HFFc6 (cell line): ENCODE measurements around the gene UNC5B. TPM values are rescaled to one million over a fixed set of nuclear protein-coding genes. Genes with fewer than 3 reads are reported as not detected.

ENCODE experiments used
- DNase-seq: peaks from one replicate; pipeline ENCODE4 v3.0.0-alpha.2; 2018
- H3K27ac Mint-ChIP-seq: 2 replicates; pipeline ENCODE4 v1.8.0; 2020; ENCODE audit warnings: mild to moderate bottlenecking, mixed read lengths
- H3K27me3 Mint-ChIP-seq: 2 replicates; pipeline ENCODE4 v1.8.0; 2021; ENCODE audit warnings: mild to moderate bottlenecking, moderate library complexity, mixed read lengths; ENCODE audit not compliant: insufficient read depth
- H3K36me3 Mint-ChIP-seq: 2 replicates; pipeline ENCODE4 v1.8.0; 2021; ENCODE audit warnings: low read depth, mixed read lengths
- H3K4me1 Mint-ChIP-seq: 2 replicates; pipeline ENCODE4 v1.8.0; 2020; ENCODE audit warnings: low read depth, mixed read lengths
- H3K4me3 Mint-ChIP-seq: 2 replicates; pipeline ENCODE4 v1.8.0; 2020; ENCODE audit warnings: mild to moderate bottlenecking, moderate library complexity, mixed read lengths
- H3K9me3 Mint-ChIP-seq: 2 replicates; pipeline ENCODE4 v1.8.0; 2020; ENCODE audit warnings: mild to moderate bottlenecking, mixed read lengths
- total RNA-seq, 6 experiments: library from RNA; stranded (reverse); fragmentation: NEBNext Ultra II Directional; extraction: Animal tissue kit (Norgen Biotek cat#: 25700); gene quantifications; 2 replicates in 1 of 6; 3 replicates in 5 of 6; pipeline ENCODE4 v1.2.3, GENCODE V29; 2021
- TF ChIP-seq, protein P1 (sequence below): fragments of 200-600 bp; sonication (generic); IDR thresholded peaks from 2 replicates; pipeline ENCODE4 v1.5.0; 2021; ENCODE audit warnings: antibody characterized with exemption, mild to moderate bottlenecking

Gene UNC5B
- total RNA-seq, 6 experiments from 2014 or later, result 5.2 to 11.6 (median 5.7) TPM

DNA sequence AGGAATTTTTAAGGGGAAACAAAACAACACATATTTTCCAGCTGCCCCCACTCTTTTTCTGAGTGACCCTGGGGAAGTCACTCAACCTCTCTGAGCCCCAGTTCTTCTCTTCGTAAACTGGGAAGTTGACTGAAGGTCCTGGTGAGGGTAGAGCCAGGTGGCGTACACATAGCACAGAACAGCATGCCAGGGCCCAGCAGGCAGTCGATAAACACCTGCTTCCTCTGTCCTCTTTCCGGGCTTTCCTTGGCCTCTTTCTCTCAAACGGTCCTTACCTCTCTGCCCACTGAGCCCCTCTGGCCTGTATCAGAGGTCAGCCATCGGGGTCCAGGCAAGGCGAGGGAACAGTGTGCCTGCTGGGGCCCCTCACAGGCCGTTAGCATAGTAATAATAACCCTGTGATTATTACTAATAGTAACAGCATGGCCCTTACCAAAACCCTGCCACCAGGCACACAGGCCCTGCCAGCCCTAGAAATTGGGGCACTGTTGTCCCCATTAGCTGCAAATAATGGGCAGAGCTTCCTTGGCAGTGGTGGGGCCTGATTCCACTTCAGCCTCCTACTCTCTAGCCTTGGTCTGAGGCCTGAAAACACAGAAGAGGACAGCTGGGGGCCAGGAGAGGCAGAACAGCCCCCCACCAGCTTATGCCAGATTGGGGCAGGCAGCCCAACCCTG is 69.4 kb downstream of the UNC5B start:
- H3K27me3 Mint-ChIP-seq, result peaks cover 4% of the 10 kb centered on the region; the same call in 1 of the 2 replicates
- H3K4me3 Mint-ChIP-seq, result no peak overlapping the region
- no peaks in the 10 kb centered on the region for H3K36me3 Mint-ChIP-seq
- H3K4me1 Mint-ChIP-seq, result peaks cover 4% of the 10 kb centered on the region; the same call in 1 of the 2 replicates
- TF ChIP-seq, protein P1, sequence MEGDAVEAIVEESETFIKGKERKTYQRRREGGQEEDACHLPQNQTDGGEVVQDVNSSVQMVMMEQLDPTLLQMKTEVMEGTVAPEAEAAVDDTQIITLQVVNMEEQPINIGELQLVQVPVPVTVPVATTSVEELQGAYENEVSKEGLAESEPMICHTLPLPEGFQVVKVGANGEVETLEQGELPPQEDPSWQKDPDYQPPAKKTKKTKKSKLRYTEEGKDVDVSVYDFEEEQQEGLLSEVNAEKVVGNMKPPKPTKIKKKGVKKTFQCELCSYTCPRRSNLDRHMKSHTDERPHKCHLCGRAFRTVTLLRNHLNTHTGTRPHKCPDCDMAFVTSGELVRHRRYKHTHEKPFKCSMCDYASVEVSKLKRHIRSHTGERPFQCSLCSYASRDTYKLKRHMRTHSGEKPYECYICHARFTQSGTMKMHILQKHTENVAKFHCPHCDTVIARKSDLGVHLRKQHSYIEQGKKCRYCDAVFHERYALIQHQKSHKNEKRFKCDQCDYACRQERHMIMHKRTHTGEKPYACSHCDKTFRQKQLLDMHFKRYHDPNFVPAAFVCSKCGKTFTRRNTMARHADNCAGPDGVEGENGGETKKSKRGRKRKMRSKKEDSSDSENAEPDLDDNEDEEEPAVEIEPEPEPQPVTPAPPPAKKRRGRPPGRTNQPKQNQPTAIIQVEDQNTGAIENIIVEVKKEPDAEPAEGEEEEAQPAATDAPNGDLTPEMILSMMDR, result no peak
- no peak overlapping the region for H3K27ac Mint-ChIP-seq
- no peak for DNase-seq
- H3K9me3 Mint-ChIP-seq, result no peaks in the 10 kb centered on the region

DNA sequence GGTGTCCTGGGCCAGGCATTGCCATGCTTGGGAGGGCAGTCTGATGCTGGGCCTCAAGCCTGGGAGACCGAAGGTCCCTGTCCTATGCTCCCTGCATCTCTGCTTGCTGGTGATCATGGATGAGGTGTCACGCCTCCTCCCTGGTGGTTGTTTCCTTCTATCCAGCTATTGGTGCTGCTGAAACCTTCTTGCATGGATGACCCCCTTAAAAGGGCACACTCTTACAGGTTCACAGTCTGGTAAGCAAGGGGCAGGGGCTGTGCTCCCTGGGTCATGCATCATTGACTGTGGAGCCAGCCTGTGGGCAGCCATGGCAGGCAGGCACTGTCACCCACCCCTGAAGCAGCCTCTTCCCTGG is 69.9 kb downstream of the UNC5B start:
- TF ChIP-seq, protein P1, result no peak
- peaks cover 4% of the 10 kb centered on the region; the same call in 1 of the 2 replicates for H3K27me3 Mint-ChIP-seq
- H3K4me1 Mint-ChIP-seq, result peaks cover 4% of the 10 kb centered on the region; the same call in 1 of the 2 replicates
- no peak overlapping the region for H3K27ac Mint-ChIP-seq
- H3K36me3 Mint-ChIP-seq, result no peaks in the 10 kb centered on the region
- H3K9me3 Mint-ChIP-seq, result no peaks in the 10 kb centered on the region
- no peak overlapping the region for H3K4me3 Mint-ChIP-seq
- DNase-seq, result no peak

DNA sequence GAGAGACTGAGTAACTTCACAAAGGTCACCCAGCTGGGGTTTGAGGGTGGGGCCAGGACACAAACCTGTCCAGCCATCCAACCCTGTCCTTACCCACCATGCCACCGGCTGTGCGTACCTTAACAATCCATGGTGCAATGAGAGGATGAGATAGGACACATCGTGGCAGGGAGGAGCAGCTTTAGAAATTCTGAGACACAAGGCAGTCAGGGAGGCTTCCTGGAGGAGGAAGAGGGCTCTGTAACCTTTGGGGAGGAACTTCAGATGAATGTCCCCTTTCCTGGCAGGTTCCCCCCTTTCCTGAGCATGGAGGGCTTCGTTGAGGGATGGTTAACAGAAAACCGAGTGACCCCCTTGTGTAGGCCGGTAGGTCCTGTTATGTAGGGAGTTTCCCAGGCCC is 71.0 kb downstream of the UNC5B start:
- no peak overlapping the region for H3K27ac Mint-ChIP-seq
- no peak overlapping the region for H3K4me3 Mint-ChIP-seq
- no peaks in the 10 kb centered on the region for H3K9me3 Mint-ChIP-seq
- peaks cover 4% of the 10 kb centered on the region for H3K27me3 Mint-ChIP-seq
- TF ChIP-seq, protein P1, result no peak
- no peaks in the 10 kb centered on the region for H3K36me3 Mint-ChIP-seq
- no peak for DNase-seq
- H3K4me1 Mint-ChIP-seq, result peaks cover 4% of the 10 kb centered on the region; the same call in 1 of the 2 replicates

DNA sequence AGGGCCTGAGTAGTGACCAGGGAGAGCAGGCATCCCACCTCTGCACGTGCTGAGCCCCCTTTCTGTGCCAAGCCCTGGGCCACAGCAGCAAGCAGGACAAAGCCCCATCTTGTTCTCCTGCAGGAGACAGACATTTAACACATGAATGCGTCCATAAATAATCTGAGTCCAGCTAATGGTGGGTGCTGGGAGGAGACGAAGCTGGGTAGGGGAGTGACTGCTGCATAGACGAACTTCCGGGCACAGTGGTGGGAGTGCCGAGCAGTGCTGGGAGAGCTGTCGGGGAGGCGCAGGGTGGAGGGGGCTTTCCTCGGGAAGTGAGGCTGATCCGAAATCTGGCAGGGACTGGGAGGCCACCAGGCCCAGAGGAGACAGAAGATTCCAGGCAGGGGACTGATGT is 71.5 kb downstream of the UNC5B start:
- Mint-ChIP-seq H3K27me3 (peaks cover 4% of the 10 kb centered on the region), H3K9me3 (no peaks in the 10 kb centered on the region), H3K4me1 (peaks cover 4% of the 10 kb centered on the region; the same call in 1 of the 2 replicates), H3K4me3 (no peak overlapping the region), H3K36me3 (no peaks in the 10 kb centered on the region), H3K27ac (no peak overlapping the region)
- TF ChIP-seq, protein P1, result no peak
- DNase-seq, result no peak

DNA sequence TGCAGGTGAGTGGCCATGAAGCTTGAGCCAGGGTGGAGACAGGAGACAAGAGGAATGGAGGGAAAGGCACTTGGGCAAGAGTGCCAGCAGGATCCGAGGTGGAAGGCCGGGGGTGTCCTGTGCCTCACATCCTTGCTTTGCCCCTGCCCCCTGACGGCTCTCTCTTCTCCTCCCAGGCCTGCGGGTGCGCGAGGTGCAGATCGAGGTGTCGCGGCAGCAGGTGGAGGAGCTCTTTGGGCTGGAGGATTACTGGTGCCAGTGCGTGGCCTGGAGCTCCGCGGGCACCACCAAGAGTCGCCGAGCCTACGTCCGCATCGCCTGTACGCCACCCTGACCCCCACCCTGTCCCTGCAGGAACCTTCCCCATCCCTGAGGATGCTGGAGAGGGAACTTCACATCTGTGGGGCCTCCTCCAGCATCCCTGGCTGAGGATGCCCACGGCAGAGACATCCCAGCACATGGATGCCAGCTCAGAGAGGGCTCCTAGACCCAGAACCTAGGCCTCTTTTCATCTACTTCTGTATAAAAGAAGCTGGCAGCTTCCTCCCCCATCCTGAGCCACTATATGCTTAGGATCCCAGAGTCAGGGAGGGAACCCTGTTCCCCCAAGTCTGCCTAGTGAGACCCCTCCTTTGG is 72.3 kb downstream of the UNC5B start:
- Mint-ChIP-seq H3K27me3 (peaks cover 4% of the 10 kb centered on the region), H3K4me1 (peaks cover 12% of the 10 kb centered on the region; the same call in 1 of the 2 replicates), H3K4me3 (no peak overlapping the region), H3K27ac (no peak overlapping the region), H3K9me3 (no peaks in the 10 kb centered on the region), H3K36me3 (no peaks in the 10 kb centered on the region)
- TF ChIP-seq, protein P1, result no peak
- no peak for DNase-seq
